Adrenal gland (tissue), 5 donors: ENCODE results near the gene ZNF609.

ENCODE experiments used
- CTCF ChIP-seq, 6 experiments: fragments of 450-650 bp in 4 of 6; fragments of 200-600 bp in 2 of 6; sonication (generic) in 1 of 6; IDR thresholded peaks; 1 replicate in 5 of 6; 2 replicates in 1 of 6; pipeline versions ENCODE4 v1.5.1 to v1.8.0; 2016 to 2021; ENCODE audit warnings: antibody characterized with exemption in 6 of 6, mild to moderate bottlenecking in 2 of 6, moderate library complexity in 1 of 6
- POLR2A ChIP-seq, 2 donors: fragments of 450-650 bp; IDR thresholded peaks; one replicate each; pipeline ENCODE4 v1.6.1; 2017; ENCODE audit warnings: antibody characterized with exemption in 2 of 2, mild to moderate bottlenecking in 2 of 2, moderate library complexity in 1 of 2
- donor health status: DM: no; HTN: no; CAD: no.

- TF ChIP-seq CTCF (IDR thresholded peaks at IDR 0.05): no peak
- peak in 1 of 2 donors; percentile 58 for TF ChIP-seq POLR2A (IDR thresholded peaks at IDR 0.05)
Observed at GRCh38 chr15:64507293-64507802, 47.0 kb downstream of the ZNF609 start.
